Liver (tissue), 3 donors: ENCODE results near the gene MFSD6L.

Experiments used
- CTCF ChIP-seq: fragments of 150-350 bp; IDR thresholded peaks from 2 replicates; pipeline ENCODE4 v1.5.1; 2017; ENCODE audit warnings: improper control_type of control experiment, low read depth, low read length; ENCODE audit not compliant: missing input control
- JUND ChIP-seq, 2 donors: IDR thresholded peaks; 2 replicates each; pipeline ENCODE4 v1.6.1; 2016; ENCODE audit warnings: antibody characterized with exemption in 2 of 2
- RAD21 ChIP-seq, 2 donors: IDR thresholded peaks; 2 replicates each; pipeline ENCODE4 v1.6.1; 2016; ENCODE audit warnings: antibody characterized with exemption in 2 of 2, mild to moderate bottlenecking in 2 of 2
- REST ChIP-seq: IDR thresholded peaks from 2 replicates; pipeline ENCODE4 v1.6.1; 2016; ENCODE audit warnings: antibody characterized with exemption, mild to moderate bottlenecking
- RXRA ChIP-seq, 2 donors: IDR thresholded peaks; 2 replicates each; pipeline ENCODE4 v1.6.1; 2017 to 2018; ENCODE audit warnings: antibody characterized with exemption in 2 of 2, mild to moderate bottlenecking in 1 of 2
- donor health status: healthy.
- donor health status: healthy.

- no peak for TF ChIP-seq RXRA (IDR thresholded peaks at IDR 0.05)
- no peak for TF ChIP-seq CTCF
- no peak for TF ChIP-seq REST
- no peak for TF ChIP-seq RAD21 (IDR thresholded peaks at IDR 0.05)
- no peak for TF ChIP-seq JUND (IDR thresholded peaks at IDR 0.05)
Measured at GRCh38 chr17:8823279-8823678, 24.1 kb upstream of the MFSD6L start.
